ENCODE results near the gene MEG3. TPM values are rescaled to one million over a fixed set of nuclear protein-coding genes. Genes with fewer than 3 reads are reported as not detected.

Gene MEG3
- total and polyA plus RNA-seq, 2 of the 4 experiments (the other 2 are of a cell fraction), result 31.5 to 556 TPM

GRCh38 chr14:100834794-100835547 lies 9.1 kb downstream of the MEG3 start:
- intact Hi-C loops (cut with micrococcal nuclease), result no loop called here
- H3K23ac ChIP-seq (ENCODE audit: low read depth, low read length), result no peak overlapping the region
- dilution Hi-C loops (cut with HindIII; ENCODE audit: low sequenced_read_pairs, unreplicated experiment), result no loop called here
- in situ Hi-C loops (cut with MboI; ENCODE audit: low sequenced_read_pairs), result loop anchor here (10.0 kb wide), 1 partner anchor 430 kb away; no protein-coding TSS in a partner anchor
- H2AK5ac ChIP-seq (ENCODE audit: low read depth, low read length), result no peak overlapping the region
- H2BK15ac ChIP-seq (ENCODE audit: low read depth, low read length), result no peak overlapping the region
- H2AFZ ChIP-seq (replicated peaks; ENCODE audit: low read length, poor library complexity), result no peak overlapping the region
- H3K79me1 ChIP-seq (ENCODE audit: low read depth in 1 of 2, low read length in 2 of 2), result peaks cover 7 to 62% of the 10 kb centered on the region in 2 experiments; a peak in 3 of 4 replicates
- WGBS, 2 experiments (ENCODE audit: extremely low coverage in 2 of 2, insufficient read length in 1 of 2), result 85% methylated on average over 14 of the region's 29 CpGs; no CpG with 5 or more reads in 1 of the 2 experiments
- H3K4me2 ChIP-seq (ENCODE audit: low read depth, low read length), result no peak overlapping the region
- POLR2A ChIA-PET (ENCODE audit: unreplicated experiment), result no interaction called here
- H3K9me3 ChIP-seq (ENCODE audit: control insufficient read depth, insufficient read depth, low read length), result no peaks in the 10 kb centered on the region
- H3K4me1 ChIP-seq (ENCODE audit: control insufficient read depth, insufficient read depth, low read length), result peaks cover 7% of the 10 kb centered on the region
- BruUV-seq (replicated peaks), result no TSS peak
- H3K56ac ChIP-seq (ENCODE audit: extremely low read depth, insufficient read depth, low read length), result no peak overlapping the region
- H4K91ac ChIP-seq (ENCODE audit: insufficient read depth, low read depth, low read length), result no peak overlapping the region
- H3K27ac ChIP-seq (ENCODE audit: insufficient read depth, low read length), result no peak overlapping the region
- H2BK120ac ChIP-seq (ENCODE audit: low read depth, low read length), result no peak overlapping the region
- H3K18ac ChIP-seq (ENCODE audit: low read depth, low read length), result no peak overlapping the region
- H4K20me1 ChIP-seq (ENCODE audit: insufficient read depth, low read length), result peaks cover 98% of the 10 kb centered on the region
- CTCF ChIA-PET, result no interaction called here
- no peak overlapping the region for H4K5ac ChIP-seq (ENCODE audit: low read depth, low read length)
- peaks cover 81% of the 10 kb centered on the region for H3K36me3 ChIP-seq (ENCODE audit: control insufficient read depth, insufficient read depth, low read length)
- no peak overlapping the region for H3K4me3 ChIP-seq (ENCODE audit: insufficient read depth, low read depth, low read length)
- H3K14ac ChIP-seq (replicated peaks; ENCODE audit: low read depth, low read length), result no peak overlapping the region
- H3K9me1 ChIP-seq (ENCODE audit: insufficient read depth, low read length), result peaks cover 3% of the 10 kb centered on the region; the same call in 1 of the 2 replicates
- TF ChIP-seq RAD21 (IDR thresholded peaks at IDR 0.05; ENCODE audit: low read length) (no peak), RCOR1 (IDR thresholded peaks at IDR 0.05; ENCODE audit: insufficient replicate concordance, low read length) (no peak), POLR2A (IDR thresholded peaks at IDR 0.05; ENCODE audit: low read depth, low read length) (no peak; the same call in none of the 2 replicates), USF2 (IDR thresholded peaks at IDR 0.05; ENCODE audit: low read depth, low read length) (no peak), CTCF (conservative IDR thresholded peaks at IDR 0.05; ENCODE audit: low read depth, low read length) (no peak), ELK1 (IDR thresholded peaks at IDR 0.05; ENCODE audit: borderline replicate concordance, low read depth, low read length) (no peak), NFE2L2 (IDR thresholded peaks at IDR 0.05; ENCODE audit: low read depth, low read length) (no peak), MXI1 (IDR thresholded peaks at IDR 0.05; ENCODE audit: borderline replicate concordance, low read depth, low read length) (no peak), CEBPB (IDR thresholded peaks at IDR 0.05; ENCODE audit: low read depth, low read length) (no peak), MAFK (IDR thresholded peaks at IDR 0.05; ENCODE audit: low read depth, low read length) (no peak), CHD1 (IDR thresholded peaks at IDR 0.05; ENCODE audit: low read depth, low read length) (no peak)
- peak overlapping the region; percentile 23 for H2AK9ac ChIP-seq (replicated peaks; ENCODE audit: low read depth, low read length, poor library complexity)
- DNase-seq (no peak), ATAC-seq (ENCODE audit: low read depth) (no peak)
- no peaks in the 10 kb centered on the region for H3K27me3 ChIP-seq (ENCODE audit: control insufficient read depth, insufficient read depth, low read length)
- no peak overlapping the region for H2BK20ac ChIP-seq (ENCODE audit: low read depth, low read length)
- no peak overlapping the region for H4K8ac ChIP-seq (ENCODE audit: low read depth in 2 of 2, low read length in 2 of 2)
- no peak overlapping the region for H2BK5ac ChIP-seq (ENCODE audit: low read depth, low read length, poor library complexity, severe bottlenecking)
- H3K9ac ChIP-seq (ENCODE audit: low read depth, low read length), result no peak overlapping the region
- H3K4ac ChIP-seq (ENCODE audit: low read depth, low read length), result no peak overlapping the region
